Measurements from ENCODE around the gene CNPPD1. TPM values are rescaled to one million over a fixed set of nuclear protein-coding genes. Genes with fewer than 3 reads are reported as not detected.
A peak's percentile ranks its signal among the peaks of the same experiment; 100 is the strongest.

CNPPD1 gene
- polyA plus RNA-seq, 3 donors = 61.4 to 71.9 (median 68.9) TPM

- DNase-seq (ENCODE audit: extremely low read depth in 1 of 11, low read depth in 9 of 11, low spot score in 4 of 11) = no peak
Observed at GRCh38 chr2:219197388-219197787, 20.7 kb upstream of the CNPPD1 start.

GRCh38 chr2:219186754-219187456 lies 10.2 kb upstream of the CNPPD1 start:
- no peak for DNase-seq (ENCODE audit: extremely low read depth in 1 of 11, low read depth in 9 of 11, low spot score in 4 of 11)

GRCh38 chr2:219184121-219184520 lies 7.4 kb upstream of the CNPPD1 start:
- DNase-seq (ENCODE audit: extremely low read depth in 1 of 11, low read depth in 9 of 11, low spot score in 4 of 11) = no peak

- DNase-seq (ENCODE audit: extremely low read depth in 1 of 11, low read depth in 9 of 11, low spot score in 4 of 11) = no peak
Observed at GRCh38 chr2:219183151-219183772, 6.5 kb upstream of the CNPPD1 start.

- no peak for DNase-seq (ENCODE audit: extremely low read depth in 1 of 11, low read depth in 9 of 11, low spot score in 4 of 11)
Observed at GRCh38 chr2:219182331-219183150, 5.8 kb upstream of the CNPPD1 start.

GRCh38 chr2:219181531-219181930 lies 4.8 kb upstream of the CNPPD1 start:
- no peak for DNase-seq (ENCODE audit: extremely low read depth in 1 of 11, low read depth in 9 of 11, low spot score in 4 of 11)

- DNase-seq (ENCODE audit: extremely low read depth in 1 of 11, low read depth in 9 of 11, low spot score in 4 of 11) = no peak
Observed at GRCh38 chr2:219180961-219181360, 4.2 kb upstream of the CNPPD1 start.

- DNase-seq (ENCODE audit: extremely low read depth in 1 of 11, low read depth in 9 of 11, low spot score in 4 of 11) = no peak
Observed at GRCh38 chr2:219179601-219180465, 3.1 kb upstream of the CNPPD1 start.

GRCh38 chr2:219178377-219179175 lies 1.9 kb upstream of the CNPPD1 start:
- DNase-seq (ENCODE audit: extremely low read depth in 1 of 11, low read depth in 9 of 11, low spot score in 4 of 11) = peak in 7 of 11 donors; percentile 9 to 35 (median 20)

GRCh38 chr2:219177552-219178376 lies 1.0 kb upstream of the CNPPD1 start, which contains the start of gene RETREG2:
TSS of gene RETREG2 (plus strand) at chr2:219178275. CDS start at chr2:219178353, 78 bp downstream.
- DNase-seq (ENCODE audit: extremely low read depth in 1 of 11, low read depth in 9 of 11, low spot score in 4 of 11) = peak in 10 of 11 donors; percentile 66 to 86 (median 80)

- peak in 8 of 11 donors; percentile 9 to 38 (median 25) for DNase-seq (ENCODE audit: extremely low read depth in 1 of 11, low read depth in 9 of 11, low spot score in 4 of 11)
Observed at GRCh38 chr2:219175928-219176817, 552 bp downstream of the CNPPD1 start.

GRCh38 chr2:219175486-219175885 lies 1.2 kb downstream of the CNPPD1 start:
- DNase-seq (ENCODE audit: extremely low read depth in 1 of 11, low read depth in 9 of 11, low spot score in 4 of 11) = no peak

- DNase-seq (ENCODE audit: extremely low read depth in 1 of 11, low read depth in 9 of 11, low spot score in 4 of 11) = no peak
Observed at GRCh38 chr2:219174801-219175200, 1.9 kb downstream of the CNPPD1 start.

- no peak for DNase-seq (ENCODE audit: extremely low read depth in 1 of 11, low read depth in 9 of 11, low spot score in 4 of 11)
Observed at GRCh38 chr2:219174146-219174545, 2.6 kb downstream of the CNPPD1 start.

GRCh38 chr2:219173176-219173575 lies 3.5 kb downstream of the CNPPD1 start:
- DNase-seq (ENCODE audit: extremely low read depth in 1 of 11, low read depth in 9 of 11, low spot score in 4 of 11) = no peak
